KMS-11 (cell line): Measurements from ENCODE around the gene PEX10.

Source experiments
- H2AFZ ChIP-seq: fragments of 200-600 bp; sonication (generic); 2 replicates; pipeline ENCODE4 v1.6.1; 2016; ENCODE audit warnings: antibody characterized with exemption, mixed run types, low read depth
- H3K27ac ChIP-seq: fragments of 200-600 bp; sonication (generic); 2 replicates; pipeline ENCODE4 v1.6.1; 2016; ENCODE audit warnings: mild to moderate bottlenecking, mixed run types
- H3K27me3 ChIP-seq: fragments of 200-600 bp; sonication (generic); 2 replicates; pipeline ENCODE4 v1.6.1; 2017; ENCODE audit warnings: mild to moderate bottlenecking, low read depth, mixed run types, moderate library complexity; ENCODE audit not compliant: insufficient read depth
- H3K36me3 ChIP-seq: fragments of 200-600 bp; sonication (generic); 2 replicates; pipeline ENCODE4 v1.6.1; 2017; ENCODE audit warnings: mild to moderate bottlenecking, mixed run types; ENCODE audit not compliant: insufficient read depth
- H3K4me1 ChIP-seq: fragments of 200-600 bp; sonication (generic); 2 replicates; pipeline ENCODE4 v1.6.1; 2016; ENCODE audit warnings: mild to moderate bottlenecking, low read depth, mixed run types; ENCODE audit not compliant: poor library complexity, severe bottlenecking
- H3K4me2 ChIP-seq: fragments of 200-600 bp; sonication (generic); 2 replicates; pipeline ENCODE4 v1.7.0; 2016; ENCODE audit warnings: mild to moderate bottlenecking, mixed run types
- H3K4me3 ChIP-seq: fragments of 200-600 bp; sonication (generic); IDR thresholded peaks from 2 replicates; pipeline ENCODE4 v1.6.1; 2017; ENCODE audit warnings: low read depth, low read length, mixed read lengths; ENCODE audit not compliant: insufficient read depth
- H3K79me2 ChIP-seq: fragments of 200-600 bp; sonication (generic); 2 replicates; pipeline ENCODE4 v1.6.1; 2016; ENCODE audit warnings: low read depth, mixed run types; ENCODE audit not compliant: insufficient read depth
- H3K9ac ChIP-seq: fragments of 200-600 bp; sonication (generic); 2 replicates; pipeline ENCODE4 v1.6.1; 2016; ENCODE audit warnings: mild to moderate bottlenecking, mixed run types
- H4K20me1 ChIP-seq: fragments of 200-600 bp; sonication (generic); 2 replicates; pipeline ENCODE4 v1.6.1; 2016; ENCODE audit warnings: mild to moderate bottlenecking, mixed run types; ENCODE audit not compliant: insufficient read depth
- CTCF ChIP-seq: fragments of 200-600 bp; sonication (generic); conservative IDR thresholded peaks from 2 replicates; pipeline ENCODE4 v1.6.1; 2017; ENCODE audit warnings: low read depth, mild to moderate bottlenecking, antibody characterized with exemption, low read length, moderate library complexity, mixed read lengths

Gene PEX10

GRCh38 chr1:2452932-2453315, 40.6 kb upstream of the PEX10 start:
- Histone ChIP-seq H3K9ac (no peak overlapping the region), H3K4me1 (no peaks in the 10 kb centered on the region), H4K20me1 (no peaks in the 10 kb centered on the region), H3K27me3 (peaks cover 93% of the 10 kb centered on the region), H3K27ac (no peak overlapping the region), H3K36me3 (no peaks in the 10 kb centered on the region), H3K79me2 (no peaks in the 10 kb centered on the region), H3K4me2 (no peak overlapping the region), H3K4me3 (no peak overlapping the region), H2AFZ (no peak overlapping the region)
- TF ChIP-seq CTCF = no peak

DNA sequence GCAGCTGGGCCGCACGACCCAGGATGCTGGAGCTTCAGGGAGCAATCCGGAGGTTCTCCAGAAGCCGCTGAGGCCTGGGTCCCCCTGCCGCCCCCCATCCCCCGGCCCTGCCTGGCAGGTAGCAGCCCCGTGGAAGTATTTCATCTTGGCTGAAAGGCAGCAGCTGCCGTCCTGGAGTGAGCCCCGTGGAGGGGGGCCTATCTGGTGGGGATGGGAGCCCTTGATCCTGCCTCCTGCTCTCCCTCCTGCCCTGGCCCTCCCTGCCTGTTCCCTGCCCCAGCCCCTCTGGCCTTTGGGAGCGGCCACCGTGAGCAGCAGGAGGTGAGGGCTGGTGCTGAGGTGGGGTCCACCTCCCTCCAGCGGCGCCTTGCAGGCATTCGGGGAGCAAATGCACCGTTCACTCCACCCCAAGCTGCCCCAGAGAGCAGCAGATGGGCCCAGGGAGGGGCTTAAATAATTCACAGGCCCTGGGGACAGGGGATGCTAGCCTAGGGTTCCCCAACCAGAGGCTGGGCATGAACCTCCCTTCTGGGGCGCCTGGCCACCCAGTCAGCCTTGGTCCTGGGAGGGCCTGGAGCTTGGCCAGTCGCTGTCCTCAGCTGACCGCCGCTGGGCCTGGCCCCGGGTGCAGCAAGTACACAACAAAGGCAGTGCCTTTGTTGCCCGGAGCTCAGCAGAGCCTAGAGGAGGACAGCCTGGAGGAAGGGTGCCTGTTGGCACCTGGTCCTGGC, 40.0 kb upstream of the PEX10 start:
- no peaks in the 10 kb centered on the region for H4K20me1 ChIP-seq
- no peaks in the 10 kb centered on the region for H3K36me3 ChIP-seq
- TF ChIP-seq CTCF = no peak
- H2AFZ ChIP-seq = no peak overlapping the region
- no peak overlapping the region for H3K4me2 ChIP-seq
- H3K79me2 ChIP-seq = no peaks in the 10 kb centered on the region
- H3K27me3 ChIP-seq = peaks cover 93% of the 10 kb centered on the region
- H3K9ac ChIP-seq = no peak overlapping the region
- H3K4me1 ChIP-seq = no peaks in the 10 kb centered on the region
- H3K4me3 ChIP-seq = no peak overlapping the region
- H3K27ac ChIP-seq = no peak overlapping the region

DNA sequence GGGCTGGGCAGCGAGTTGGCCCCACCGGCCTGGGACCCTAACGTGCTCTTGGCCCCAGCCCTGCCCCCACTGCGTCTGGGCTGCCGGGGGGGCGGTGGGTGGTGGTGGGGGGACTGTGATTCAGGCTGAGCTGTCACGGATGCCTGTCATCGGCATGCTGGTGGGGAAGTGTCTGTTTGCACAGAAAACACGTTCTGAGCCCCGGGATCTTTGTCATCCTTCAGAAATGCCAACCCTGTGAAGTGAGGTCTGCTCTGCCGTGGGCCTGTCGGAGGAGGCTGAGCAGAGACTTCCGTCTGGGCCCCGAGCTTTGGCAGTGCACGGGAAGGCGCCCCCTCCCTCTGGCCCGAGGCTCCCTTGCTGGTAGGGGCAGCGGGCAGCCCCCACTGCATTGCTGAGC, 39.4 kb upstream of the PEX10 start:
- peaks cover 93% of the 10 kb centered on the region for H3K27me3 ChIP-seq
- TF ChIP-seq CTCF = no peak
- no peak overlapping the region for H3K4me3 ChIP-seq
- no peak overlapping the region for H3K27ac ChIP-seq
- H3K4me2 ChIP-seq = no peak overlapping the region
- H3K79me2 ChIP-seq = no peaks in the 10 kb centered on the region
- H3K36me3 ChIP-seq = no peaks in the 10 kb centered on the region
- H3K9ac ChIP-seq = no peak overlapping the region
- no peaks in the 10 kb centered on the region for H3K4me1 ChIP-seq
- no peak overlapping the region for H2AFZ ChIP-seq
- H4K20me1 ChIP-seq = no peaks in the 10 kb centered on the region

- H3K79me2 ChIP-seq = no peaks in the 10 kb centered on the region
- no peak overlapping the region for H3K27ac ChIP-seq
- H3K4me3 ChIP-seq = no peak overlapping the region
- no peak overlapping the region for H3K4me2 ChIP-seq
- H3K9ac ChIP-seq = no peak overlapping the region
- no peak overlapping the region for H2AFZ ChIP-seq
- H3K4me1 ChIP-seq = no peaks in the 10 kb centered on the region
- TF ChIP-seq CTCF = no peak
- no peaks in the 10 kb centered on the region for H3K36me3 ChIP-seq
- H4K20me1 ChIP-seq = no peaks in the 10 kb centered on the region
- peaks cover 91% of the 10 kb centered on the region for H3K27me3 ChIP-seq
These were observed 37.5 kb upstream of the PEX10 start for GRCh38 chr1:2449636-2450454.
